Karpas-422 (cell line): ENCODE measurements around the gene SLC66A2. TPM values are rescaled to one million over a fixed set of nuclear protein-coding genes. Genes with fewer than 3 reads are reported as not detected.

ENCODE experiments used
- DNase-seq: peaks from one replicate; pipeline ENCODE4 v3.0.0-alpha.2; 2015
- H2AFZ ChIP-seq: fragments of 200-600 bp; sonication (generic); 2 replicates; pipeline ENCODE4 v1.6.1; 2014; ENCODE audit warnings: antibody characterized with exemption, low read length, mixed read lengths
- H3K27ac ChIP-seq: fragments of 200-600 bp; sonication (generic); 2 replicates; pipeline ENCODE4 v1.5.1; 2014; ENCODE audit warnings: mild to moderate bottlenecking, low read length, moderate library complexity
- H3K27me3 ChIP-seq: fragments of 200-600 bp; sonication (generic); 2 replicates; pipeline ENCODE4 v1.6.1; 2014; ENCODE audit warnings: low read length, mixed read lengths
- H3K36me3 ChIP-seq: fragments of 200-600 bp; sonication (generic); 2 replicates; pipeline ENCODE4 v1.6.1; 2014; ENCODE audit warnings: low read length, mixed read lengths; ENCODE audit not compliant: insufficient read depth
- H3K4me1 ChIP-seq: fragments of 200-600 bp; sonication (generic); 2 replicates; pipeline ENCODE4 v1.6.1; 2014; ENCODE audit warnings: mild to moderate bottlenecking, low read length, mixed read lengths
- H3K4me2 ChIP-seq: fragments of 200-600 bp; sonication (generic); 2 replicates; pipeline ENCODE4 v1.6.1; 2014; ENCODE audit warnings: low read length, low read depth, mild to moderate bottlenecking; ENCODE audit not compliant: poor library complexity, severe bottlenecking
- H3K4me3 ChIP-seq: fragments of 200-600 bp; sonication (generic); 2 replicates; pipeline ENCODE4 v1.5.1; 2014; ENCODE audit warnings: mild to moderate bottlenecking, antibody characterized with exemption, low read length, mixed read lengths
- H3K79me2 ChIP-seq: fragments of 200-600 bp; sonication (generic); 2 replicates; pipeline ENCODE4 v1.6.1; 2014; ENCODE audit warnings: mild to moderate bottlenecking, low read length, mixed read lengths
- H3K9ac ChIP-seq: fragments of 200-600 bp; sonication (generic); 2 replicates; pipeline ENCODE4 v1.6.0; 2014; ENCODE audit warnings: low read length
- H3K9me2 ChIP-seq: fragments of 200-600 bp; sonication (generic), shearing (Covaris generic); replicated peaks from 2 replicates; pipeline ENCODE4 v1.6.0; 2014; ENCODE audit warnings: mild to moderate bottlenecking, low read length, moderate library complexity; ENCODE audit not compliant: insufficient read depth
- H3K9me3 ChIP-seq: fragments of 300-700, 200-600 bp; sonication (generic); 2 replicates; pipeline ENCODE4 v1.6.1; 2014; ENCODE audit warnings: low read length, mixed read lengths
- H4K20me1 ChIP-seq: fragments of 200-600 bp; sonication (generic); 2 replicates; pipeline ENCODE4 v1.6.1; 2014; ENCODE audit warnings: mild to moderate bottlenecking, antibody characterized with exemption, low read length, low read depth; ENCODE audit not compliant: insufficient read depth
- total RNA-seq: library from RNA; depleted of rRNA; stranded (reverse); fragments of >200 nt; shearing (Covaris generic); gene quantifications from 2 replicates; pipeline ENCODE4 v1.2.3, GENCODE V29; 2014; ENCODE audit warnings: low replicate concordance; rRNA removed

The SLC66A2 gene
- total RNA-seq, 1 experiment from 2014 or later = 43.1 TPM

GRCh38 chr18:79853303-79853992 lies 98.0 kb downstream of the SLC66A2 start:
- H3K4me2 ChIP-seq = no peak overlapping the region
- no peaks in the 10 kb centered on the region for H3K79me2 ChIP-seq
- H3K9me3 ChIP-seq = no peaks in the 10 kb centered on the region
- H3K36me3 ChIP-seq = no peaks in the 10 kb centered on the region
- H2AFZ ChIP-seq = no peak overlapping the region
- no peak overlapping the region for H3K27ac ChIP-seq
- H3K4me3 ChIP-seq = no peak overlapping the region
- no peaks in the 10 kb centered on the region for H3K27me3 ChIP-seq
- H3K4me1 ChIP-seq = peaks cover 23% of the 10 kb centered on the region
- H3K9me2 ChIP-seq = no peaks in the 10 kb centered on the region
- no peak for DNase-seq
- no peaks in the 10 kb centered on the region for H4K20me1 ChIP-seq
- no peak overlapping the region for H3K9ac ChIP-seq

- Histone ChIP-seq H3K27ac (no peak overlapping the region), H2AFZ (no peak overlapping the region), H3K27me3 (no peaks in the 10 kb centered on the region), H3K4me2 (no peak overlapping the region), H3K79me2 (no peaks in the 10 kb centered on the region), H4K20me1 (no peaks in the 10 kb centered on the region), H3K9ac (no peak overlapping the region), H3K9me2 (no peaks in the 10 kb centered on the region), H3K4me3 (no peak overlapping the region), H3K9me3 (no peaks in the 10 kb centered on the region), H3K4me1 (peaks cover 23% of the 10 kb centered on the region), H3K36me3 (no peaks in the 10 kb centered on the region)
- DNase-seq = no peak
Measured at GRCh38 chr18:79852561-79853302, 98.7 kb downstream of the SLC66A2 start.

Other genes with a start within 250 kb of the SLC66A2 start
- gene KCNG2, start 153.7 kb downstream of the SLC66A2 start, total RNA-seq = not detected in 2 replicates
- 11.4 and 21.3 TPM in 2 replicates for gene HSBP1L1, start 13.0 kb upstream of the SLC66A2 start, total RNA-seq
- 128 and 186 TPM in 2 replicates for gene TXNL4A, start 36.9 kb upstream of the SLC66A2 start, total RNA-seq
- 68.8 and 76.4 TPM in 2 replicates for gene RBFA, start 82.8 kb upstream of the SLC66A2 start, total RNA-seq
- 11.5 and 15.5 TPM in 2 replicates for gene ADNP2, start 157.6 kb upstream of the SLC66A2 start, total RNA-seq